Left lobe of liver (tissue), 2 donors: ENCODE data around the gene ZNF287. TPM values are rescaled to one million over a fixed set of nuclear protein-coding genes. Genes with fewer than 3 reads are reported as not detected.
"Not testable (repeated sequence)": the region's sequence is repeated elsewhere in the genome, so short reads cannot be mapped to it uniquely, and the experiment has no call there.

Source experiments
- ATAC-seq: fragments of 200-7000 bp; cut with Tn5 transposase; one replicate; pipeline ENCODE4 v1.9.1; 2020; ENCODE audit warnings: mild to moderate bottlenecking, moderate library complexity
- DNase-seq: peaks from one replicate; pipeline ENCODE4 v3.0.0-alpha.2; 2020; ENCODE audit warnings: low spot score
- total RNA-seq: library from RNA; stranded (reverse); gene quantifications from one replicate; pipeline ENCODE4 v1.2.1, GENCODE V29; 2021
- donor health status: DM: no; HTN: no; CAD: no; lungs with moderate emphysema.
- donor health status: DM: no; HTN: yes; CAD: no.

The ZNF287 gene
- total RNA-seq, result 0.25 TPM

GRCh38 chr17:16568541-16569357 lies at the start of gene ZNF287:
TSS of gene ZNF287 (minus strand) at chr17:16569204. CDS start at chr17:16567731, 1,473 bp downstream.
- ATAC-seq (peak; percentile 88), DNase-seq (peak; percentile 79)

GRCh38 chr17:16617481-16618060 lies 48.6 kb upstream of the ZNF287 start:
- DNase-seq (no peak), ATAC-seq (no peak)

GRCh38 chr17:16599537-16599936 lies 30.5 kb upstream of the ZNF287 start:
- ATAC-seq, result no peak

GRCh38 chr17:16593356-16594102 lies 24.5 kb upstream of the ZNF287 start:
- no peak for ATAC-seq
- no peak for DNase-seq

More at GRCh38 chr17:16599537-16599936, 30.5 kb upstream of the ZNF287 start:
- DNase-seq, result no peak

DNA sequence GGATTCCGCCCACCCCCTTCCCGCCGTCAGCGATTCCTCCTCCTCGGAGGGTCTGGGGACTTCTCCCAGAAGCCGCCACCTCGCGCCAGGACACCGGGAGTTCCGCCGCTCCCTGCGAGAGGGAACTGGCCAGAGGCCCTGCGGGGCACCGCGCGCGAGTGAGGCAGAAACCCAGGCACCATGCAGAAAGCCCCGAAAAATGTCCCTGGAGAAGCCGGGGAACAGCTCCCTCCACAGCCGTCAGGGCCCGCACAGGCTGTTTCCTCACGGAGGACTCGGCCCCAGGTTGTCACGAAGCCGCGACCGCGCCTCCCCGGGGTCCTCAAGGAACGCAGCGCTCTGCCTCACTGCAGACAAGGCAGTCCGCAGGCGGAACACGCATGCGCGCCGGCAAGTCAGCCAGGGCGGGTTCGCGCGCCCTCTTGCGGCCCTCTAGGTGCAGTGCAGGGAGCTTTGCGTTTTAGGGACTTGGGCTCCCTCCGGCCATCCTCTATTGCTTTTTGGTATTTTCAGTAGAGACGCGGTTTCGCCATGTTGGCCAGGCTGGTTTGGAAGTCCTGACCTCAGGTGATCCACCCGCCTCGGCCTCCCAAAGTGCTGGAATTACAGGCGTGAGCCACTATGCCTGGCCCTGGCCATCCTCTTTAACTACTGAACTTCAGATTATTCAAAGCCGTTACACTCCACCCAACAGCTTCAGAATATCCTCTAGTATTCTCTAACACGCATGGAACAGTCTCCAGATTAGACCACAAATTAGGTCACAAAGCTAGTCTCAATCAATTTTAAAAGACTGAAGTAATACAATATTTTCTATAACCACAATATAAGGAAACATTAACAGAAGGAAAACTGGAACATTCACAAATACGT lies 20.3 kb upstream of the ZNF287 start:
- peak; percentile 99 for ATAC-seq

GRCh38 chr17:16585796-16586195 lies 16.8 kb upstream of the ZNF287 start:
- ATAC-seq, result no peak

More for the DNA sequence above, 20.3 kb upstream of the ZNF287 start:
- DNase-seq, result peak; percentile 93

GRCh38 chr17:16584273-16584995 lies 15.4 kb upstream of the ZNF287 start:
- ATAC-seq, result peak; percentile 87

More at GRCh38 chr17:16585796-16586195, 16.8 kb upstream of the ZNF287 start:
- DNase-seq, result no peak

GRCh38 chr17:16583781-16584180 lies 14.8 kb upstream of the ZNF287 start:
- DNase-seq (no peak), ATAC-seq (no peak)

More at GRCh38 chr17:16584273-16584995, 15.4 kb upstream of the ZNF287 start:
- peak; percentile 82 for DNase-seq

GRCh38 chr17:16573466-16573865 lies 4.5 kb upstream of the ZNF287 start:
- DNase-seq (no peak), ATAC-seq (no peak)

GRCh38 chr17:16569358-16569712 lies 331 bp upstream of the ZNF287 start:
- DNase-seq (no peak), ATAC-seq (no peak)

- no peak for ATAC-seq
Observed at GRCh38 chr17:16552637-16553045, 16.4 kb downstream of the ZNF287 start.

GRCh38 chr17:16551878-16552636 lies 16.9 kb downstream of the ZNF287 start:
- DNase-seq (no peak), ATAC-seq (no peak)

More at GRCh38 chr17:16552637-16553045, 16.4 kb downstream of the ZNF287 start:
- no peak for DNase-seq

- ATAC-seq, result no peak
- no peak for DNase-seq
Observed at GRCh38 chr17:16537130-16537458, 31.9 kb downstream of the ZNF287 start.

GRCh38 chr17:16534236-16534635 lies 34.8 kb downstream of the ZNF287 start:
- DNase-seq, result no peak
- no peak for ATAC-seq

- ATAC-seq (no peak), DNase-seq (no peak)
Observed at GRCh38 chr17:16529906-16530305, 39.1 kb downstream of the ZNF287 start.

DNA sequence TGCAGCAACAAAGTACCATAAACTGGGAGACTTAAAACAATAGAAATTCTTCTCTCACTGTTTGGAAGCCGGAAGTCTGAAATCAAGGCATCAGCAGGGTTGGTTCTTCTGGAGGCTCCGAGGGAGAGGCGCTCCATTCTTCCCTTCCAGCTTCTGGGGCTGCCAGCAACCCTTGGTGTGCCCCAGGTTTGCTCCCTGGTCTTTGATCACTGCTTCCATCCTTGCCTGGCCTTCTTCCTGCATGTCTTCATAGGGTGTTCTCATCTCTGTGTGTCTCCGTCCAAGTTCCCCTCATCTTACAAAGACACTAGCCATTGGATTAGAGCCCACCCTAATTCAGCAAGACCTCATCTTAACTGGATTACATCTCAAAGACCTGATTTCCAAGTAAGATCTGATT lies 41.7 kb downstream of the ZNF287 start:
- DNase-seq (no peak), ATAC-seq (no peak)

- not testable (repeated sequence) for DNase-seq, ATAC-seq
Observed at GRCh38 chr17:16525556-16525955, 43.4 kb downstream of the ZNF287 start.

- ATAC-seq, result peak; percentile 99
Observed at GRCh38 chr17:16521070-16521727, 47.8 kb downstream of the ZNF287 start.

DNA sequence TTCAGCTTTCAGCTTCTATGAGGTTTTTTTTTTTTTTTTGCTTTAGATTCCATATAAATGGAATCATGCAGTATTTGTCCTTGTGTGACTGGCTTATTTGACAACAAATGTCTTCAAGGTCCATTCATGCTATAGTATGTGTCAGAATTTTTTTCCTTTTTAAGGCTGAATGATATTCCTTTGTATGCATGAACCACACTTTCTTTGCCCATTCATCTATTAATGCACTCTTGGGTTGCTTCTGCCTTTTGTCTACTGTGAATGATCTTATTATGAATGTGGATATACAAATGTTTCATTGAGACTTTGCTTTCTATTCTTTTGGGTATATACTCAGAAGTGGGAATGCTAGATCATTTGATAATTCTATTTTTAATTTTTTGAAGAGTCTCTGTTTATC lies 50.0 kb downstream of the ZNF287 start:
- DNase-seq (no peak), ATAC-seq (no peak)

More at GRCh38 chr17:16521070-16521727, 47.8 kb downstream of the ZNF287 start:
- peak; percentile 82 for DNase-seq
